ENCODE measurements around the gene TMEM271. TPM values are rescaled to one million over a fixed set of nuclear protein-coding genes. Genes with fewer than 3 reads are reported as not detected.

Gene TMEM271
- total RNA-seq, 1 donor from 2014 or later = not detected

DNA sequence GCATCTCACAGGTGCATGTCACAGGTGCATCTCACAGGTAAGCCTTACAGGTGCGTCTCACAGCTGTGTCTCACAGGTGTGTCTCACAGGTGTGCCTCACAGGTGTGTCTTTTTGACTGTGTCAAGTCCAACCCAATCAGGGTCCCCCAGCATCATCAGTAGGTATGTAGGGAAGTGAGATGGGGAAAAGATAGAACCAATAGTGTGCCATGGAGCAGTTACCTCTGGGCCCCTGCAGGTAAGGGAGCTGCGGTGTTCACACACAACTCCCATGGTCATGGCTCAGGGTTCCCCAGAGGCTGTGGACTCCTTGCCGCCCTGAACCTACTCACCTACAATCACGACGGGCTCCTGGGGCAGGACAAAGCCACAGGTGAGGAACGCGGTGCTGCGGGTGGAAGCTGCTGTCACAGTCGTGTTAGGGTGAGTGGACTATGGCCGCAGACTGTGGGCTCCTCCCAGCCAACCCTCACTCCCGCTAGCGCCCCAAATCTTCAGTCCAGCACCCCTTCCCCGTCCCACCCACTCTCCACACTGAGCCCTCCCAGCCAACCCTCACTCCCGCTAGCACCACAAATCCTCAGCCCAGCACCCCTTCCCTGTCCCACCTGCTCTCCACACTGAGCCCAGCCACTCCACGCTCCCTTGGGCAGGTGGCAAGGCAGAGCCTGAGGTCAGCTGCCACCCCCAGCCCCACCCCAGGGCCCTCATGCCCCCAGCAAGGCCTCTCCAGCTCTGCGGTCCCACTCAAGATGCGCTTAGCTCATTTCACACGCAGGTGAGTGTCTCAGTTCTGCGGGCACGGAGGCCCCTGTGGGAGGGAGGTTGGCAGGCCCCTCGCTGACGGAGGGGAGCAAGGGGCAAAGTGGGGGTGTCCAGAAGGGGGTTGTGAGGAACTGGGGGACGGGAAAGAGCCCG, 47.2 kb upstream of the TMEM271 start:
- TF ChIP-seq, protein P1, sequence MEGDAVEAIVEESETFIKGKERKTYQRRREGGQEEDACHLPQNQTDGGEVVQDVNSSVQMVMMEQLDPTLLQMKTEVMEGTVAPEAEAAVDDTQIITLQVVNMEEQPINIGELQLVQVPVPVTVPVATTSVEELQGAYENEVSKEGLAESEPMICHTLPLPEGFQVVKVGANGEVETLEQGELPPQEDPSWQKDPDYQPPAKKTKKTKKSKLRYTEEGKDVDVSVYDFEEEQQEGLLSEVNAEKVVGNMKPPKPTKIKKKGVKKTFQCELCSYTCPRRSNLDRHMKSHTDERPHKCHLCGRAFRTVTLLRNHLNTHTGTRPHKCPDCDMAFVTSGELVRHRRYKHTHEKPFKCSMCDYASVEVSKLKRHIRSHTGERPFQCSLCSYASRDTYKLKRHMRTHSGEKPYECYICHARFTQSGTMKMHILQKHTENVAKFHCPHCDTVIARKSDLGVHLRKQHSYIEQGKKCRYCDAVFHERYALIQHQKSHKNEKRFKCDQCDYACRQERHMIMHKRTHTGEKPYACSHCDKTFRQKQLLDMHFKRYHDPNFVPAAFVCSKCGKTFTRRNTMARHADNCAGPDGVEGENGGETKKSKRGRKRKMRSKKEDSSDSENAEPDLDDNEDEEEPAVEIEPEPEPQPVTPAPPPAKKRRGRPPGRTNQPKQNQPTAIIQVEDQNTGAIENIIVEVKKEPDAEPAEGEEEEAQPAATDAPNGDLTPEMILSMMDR (IDR thresholded peaks at IDR 0.05; ENCODE audit: borderline replicate concordance) = no peak
- H3K4me3 ChIP-seq = no peak overlapping the region
- H3K27me3 ChIP-seq (ENCODE audit: low read depth) = peaks cover 79% of the 10 kb centered on the region
- no peaks in the 10 kb centered on the region for H3K9me3 ChIP-seq (replicated peaks)
- no peaks in the 10 kb centered on the region for H3K36me3 ChIP-seq
- H3K27ac ChIP-seq (replicated peaks) = no peak overlapping the region
- intact Hi-C loops (cut with micrococcal nuclease) = no loop called here
- H3K4me1 ChIP-seq = no peaks in the 10 kb centered on the region
- no peak for DNase-seq

DNA sequence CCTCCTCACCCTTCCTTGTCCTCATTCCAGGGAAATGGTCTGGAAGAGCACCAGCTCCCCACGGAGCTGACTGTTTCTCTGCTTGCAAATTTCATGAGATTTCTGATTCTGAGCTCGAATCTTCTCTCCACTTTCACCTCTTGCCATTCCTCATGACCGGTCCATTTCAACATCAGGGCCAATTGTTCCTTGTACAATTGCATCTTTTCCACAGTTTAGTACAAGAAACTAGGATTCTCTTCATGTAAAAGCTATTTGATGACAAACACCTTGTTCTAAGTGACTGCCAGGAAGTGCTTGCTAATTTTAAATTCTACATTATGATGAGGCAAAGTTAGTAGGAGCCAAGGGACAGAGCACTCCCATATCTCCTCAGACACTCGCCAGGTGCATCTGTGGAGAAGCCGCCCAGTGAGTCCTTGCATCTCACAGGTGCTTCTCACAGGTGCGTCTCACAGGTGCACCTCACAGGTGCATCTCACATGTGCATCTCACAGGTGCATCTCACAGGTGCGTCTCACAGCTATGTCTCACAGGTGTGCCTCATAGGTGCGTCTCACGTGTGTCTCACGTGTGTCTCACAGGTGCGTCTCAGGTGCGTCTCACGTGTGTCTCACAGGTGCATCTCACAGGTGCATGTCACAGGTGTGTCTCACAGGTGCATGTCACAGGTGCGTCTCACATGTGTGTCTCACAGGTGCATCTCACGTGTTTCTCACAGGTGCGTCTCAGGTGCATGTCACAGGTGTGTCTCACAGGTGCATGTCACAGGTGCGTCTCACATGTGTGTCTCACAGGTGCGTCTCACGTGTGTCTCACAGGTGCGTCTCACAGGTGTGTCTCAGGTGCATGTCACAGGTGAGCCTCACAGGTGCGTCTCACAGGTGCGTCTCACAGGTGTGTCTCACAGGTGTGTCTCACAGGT, 46.2 kb upstream of the TMEM271 start:
- no peaks in the 10 kb centered on the region for H3K36me3 ChIP-seq
- intact Hi-C loops (cut with micrococcal nuclease) = no loop called here
- H3K4me1 ChIP-seq = no peaks in the 10 kb centered on the region
- no peak overlapping the region for H3K4me3 ChIP-seq
- TF ChIP-seq, protein P1 (IDR thresholded peaks at IDR 0.05; ENCODE audit: borderline replicate concordance) = no peak
- no peaks in the 10 kb centered on the region for H3K9me3 ChIP-seq (replicated peaks)
- H3K27ac ChIP-seq (replicated peaks) = no peak overlapping the region
- no peak for DNase-seq
- H3K27me3 ChIP-seq (ENCODE audit: low read depth) = peaks cover 83% of the 10 kb centered on the region

DNA sequence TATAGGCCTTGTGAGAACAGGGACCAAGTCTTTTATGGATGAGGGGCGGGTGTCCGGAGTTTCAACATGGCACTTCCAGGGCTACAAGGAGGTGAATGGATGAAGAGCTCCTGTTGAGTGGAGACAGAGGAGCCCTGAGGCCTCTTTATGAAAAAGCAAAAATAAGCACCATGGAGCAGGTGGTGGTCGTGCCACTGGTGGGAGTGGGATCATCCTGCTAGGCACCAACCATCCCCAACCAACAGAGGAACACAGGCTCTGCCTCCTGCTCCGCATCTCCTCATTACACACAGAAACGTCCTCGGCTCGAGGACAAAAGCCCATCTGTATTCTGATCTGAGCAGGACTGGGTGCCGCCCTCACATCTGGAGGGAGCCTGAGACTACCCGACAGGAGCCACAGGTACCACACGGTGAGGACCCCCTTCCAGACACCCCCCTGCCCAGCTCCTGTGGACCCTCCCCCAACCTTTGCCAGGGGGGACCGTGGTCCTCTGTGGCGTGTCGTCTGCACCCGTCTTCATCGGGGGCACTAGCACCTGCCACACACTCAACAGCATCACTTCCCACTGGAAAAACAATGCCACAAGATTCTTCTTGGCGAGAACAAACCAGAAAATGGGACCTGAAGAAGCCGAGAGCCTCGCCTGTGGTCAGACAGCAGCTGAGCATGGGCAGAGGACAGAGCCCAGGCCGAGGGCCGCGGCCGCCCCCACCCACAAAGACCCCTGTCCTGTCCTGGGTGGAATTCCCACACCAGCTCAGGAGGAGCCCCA, 45.4 kb upstream of the TMEM271 start:
- Histone ChIP-seq H3K36me3 (no peaks in the 10 kb centered on the region), H3K4me1 (no peaks in the 10 kb centered on the region), H3K27me3 (ENCODE audit: low read depth) (peaks cover 83% of the 10 kb centered on the region), H3K27ac (replicated peaks) (no peak overlapping the region), H3K4me3 (no peak overlapping the region), H3K9me3 (replicated peaks) (no peaks in the 10 kb centered on the region)
- intact Hi-C loops (cut with micrococcal nuclease) = no loop called here
- DNase-seq = no peak
- TF ChIP-seq, protein P1 (IDR thresholded peaks at IDR 0.05; ENCODE audit: borderline replicate concordance) = no peak

DNA sequence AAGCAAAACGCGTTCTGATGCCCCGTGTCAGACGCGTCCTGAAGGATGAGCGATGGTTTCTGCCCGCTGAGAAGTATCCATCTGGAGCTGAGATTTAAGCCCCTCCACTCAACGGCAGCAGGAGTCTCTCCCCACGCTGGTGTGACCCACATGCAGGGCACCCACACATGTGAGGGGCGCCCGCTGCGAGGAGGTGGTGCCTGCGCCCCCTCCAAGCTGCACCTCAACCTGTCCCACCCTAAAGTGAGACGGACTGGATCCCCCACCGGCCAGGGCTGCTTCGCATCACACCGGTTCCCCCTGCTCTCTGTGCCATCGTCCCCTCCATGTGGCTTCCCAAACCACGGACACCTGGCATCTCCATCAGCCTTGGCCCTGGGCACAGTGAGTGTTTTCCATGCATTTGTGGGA, 44.8 kb upstream of the TMEM271 start:
- no peak for DNase-seq
- no peaks in the 10 kb centered on the region for H3K36me3 ChIP-seq
- no peak overlapping the region for H3K4me3 ChIP-seq
- H3K27me3 ChIP-seq (ENCODE audit: low read depth) = peaks cover 79% of the 10 kb centered on the region
- TF ChIP-seq, protein P1 (IDR thresholded peaks at IDR 0.05; ENCODE audit: borderline replicate concordance) = no peak
- H3K27ac ChIP-seq (replicated peaks) = no peak overlapping the region
- intact Hi-C loops (cut with micrococcal nuclease) = no loop called here
- H3K9me3 ChIP-seq (replicated peaks) = no peaks in the 10 kb centered on the region
- no peaks in the 10 kb centered on the region for H3K4me1 ChIP-seq

DNA sequence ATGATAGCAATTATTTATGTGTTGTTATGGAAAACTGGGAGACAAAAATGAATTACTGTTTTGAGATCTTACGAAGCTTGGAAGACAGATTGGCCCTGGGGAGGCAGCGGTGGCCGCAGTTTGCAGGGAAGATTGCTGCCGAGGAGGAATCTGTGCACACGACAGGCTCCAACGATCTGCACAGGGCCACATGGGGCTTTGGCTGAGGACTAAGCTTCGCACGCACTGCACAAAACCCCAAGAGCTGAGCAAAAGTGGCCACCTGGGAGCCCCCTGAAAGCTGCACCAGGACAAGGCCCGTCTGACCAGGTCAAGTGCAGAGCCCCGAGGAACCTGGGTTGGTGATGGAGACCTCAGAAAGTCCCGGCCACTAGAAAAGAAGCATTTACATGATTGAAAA, 44.1 kb upstream of the TMEM271 start:
- Histone ChIP-seq H3K4me1 (no peaks in the 10 kb centered on the region), H3K4me3 (no peak overlapping the region), H3K36me3 (no peaks in the 10 kb centered on the region), H3K9me3 (replicated peaks) (no peaks in the 10 kb centered on the region), H3K27me3 (ENCODE audit: low read depth) (peaks cover 77% of the 10 kb centered on the region), H3K27ac (replicated peaks) (no peak overlapping the region)
- intact Hi-C loops (cut with micrococcal nuclease) = no loop called here
- DNase-seq = no peak
- TF ChIP-seq, protein P1 (IDR thresholded peaks at IDR 0.05; ENCODE audit: borderline replicate concordance) = no peak

Measured in left ventricle myocardium inferior (tissue), 1 donor.